ACC112 (cell line): ENCODE measurements around the gene SETD2.

Experiments
- H2AFZ ChIP-seq: fragments of 200-600 bp; sonication (generic); one replicate; pipeline ENCODE4 v1.6.0; 2017; ENCODE audit warnings: antibody characterized with exemption, low read length; ENCODE audit not compliant: unreplicated experiment
- H3K27ac ChIP-seq: fragments of 200-600 bp; sonication (generic); 2 replicates; pipeline ENCODE4 v1.5.1; 2014; ENCODE audit warnings: low read depth, mild to moderate bottlenecking, antibody characterized with exemption, low read length, moderate library complexity
- H3K27me3 ChIP-seq: fragments of 200-600 bp; sonication (generic); 2 replicates; pipeline ENCODE4 v1.6.1; 2014; ENCODE audit warnings: mild to moderate bottlenecking, antibody characterized with exemption, low read length, moderate library complexity, mixed read lengths; ENCODE audit not compliant: insufficient read depth
- H3K36me3 ChIP-seq: fragments of 200-600 bp; sonication (generic); 2 replicates; pipeline ENCODE4 v1.6.1; 2016; ENCODE audit warnings: mild to moderate bottlenecking, antibody characterized with exemption, low read length, moderate library complexity, mixed read lengths; ENCODE audit not compliant: insufficient read depth
- H3K4me1 ChIP-seq: fragments of 200-600 bp; sonication (generic); one replicate; pipeline ENCODE4 v1.6.1; 2016; ENCODE audit warnings: low read length, mixed read lengths; ENCODE audit not compliant: insufficient read depth, unreplicated experiment, control insufficient read depth
- H3K4me3 ChIP-seq: fragments of 200-600 bp; sonication (generic); 2 replicates; pipeline ENCODE4 v1.5.1; 2014; ENCODE audit warnings: mild to moderate bottlenecking, low read depth, low read length
- H3K79me2 ChIP-seq: fragments of 200-600 bp; sonication (generic); one replicate; pipeline ENCODE4 v1.6.0; 2016; ENCODE audit warnings: low read length; ENCODE audit not compliant: control insufficient read depth, unreplicated experiment, insufficient read depth

The SETD2 gene

DNA sequence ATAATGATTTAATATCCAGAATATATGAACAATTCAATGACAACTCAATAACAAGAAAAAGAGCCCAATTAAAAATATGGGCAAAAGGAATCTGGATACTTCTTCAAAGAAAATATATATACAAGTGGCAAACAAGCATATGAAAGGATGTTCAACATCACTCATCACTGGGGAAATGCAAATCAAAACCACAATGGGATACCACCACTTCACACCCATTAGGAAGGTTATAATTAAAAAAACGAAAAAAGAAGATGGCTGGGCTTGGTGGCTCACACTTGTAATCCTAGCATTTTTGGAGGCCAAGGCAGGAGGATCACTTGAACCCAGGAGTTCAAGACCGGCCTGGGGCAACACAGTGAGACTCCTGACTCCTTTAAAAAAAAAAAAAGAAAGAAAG lies 191.5 kb downstream of the SETD2 start:
- peaks cover 30% of the 10 kb centered on the region for H3K4me1 ChIP-seq
- no peak overlapping the region for H2AFZ ChIP-seq
- no peaks in the 10 kb centered on the region for H3K27me3 ChIP-seq
- no peak overlapping the region for H3K27ac ChIP-seq
- H3K36me3 ChIP-seq, result peaks cover 7% of the 10 kb centered on the region; the same call in 1 of the 2 replicates
- H3K79me2 ChIP-seq, result peaks cover 86% of the 10 kb centered on the region
- no peak overlapping the region for H3K4me3 ChIP-seq

DNA sequence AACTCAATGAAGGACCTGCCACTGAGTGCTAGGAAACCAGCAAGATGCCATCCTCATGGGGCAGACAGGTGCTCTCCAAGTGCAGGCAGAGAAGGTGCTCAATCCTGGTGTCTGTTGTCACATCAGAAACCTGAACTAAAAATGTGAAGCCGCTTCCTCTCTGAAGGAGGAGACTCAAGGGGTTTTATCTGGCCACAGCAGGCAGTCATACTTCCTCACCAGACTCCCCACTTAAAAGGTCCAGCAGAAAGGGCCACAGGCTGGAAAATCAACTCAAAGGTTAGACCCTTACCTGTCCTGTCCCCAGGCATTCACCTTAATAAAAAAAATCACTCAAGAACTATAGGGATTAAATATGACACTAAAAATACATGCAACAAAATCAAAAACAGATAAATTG lies 192.2 kb downstream of the SETD2 start:
- Histone ChIP-seq H3K79me2 (peaks cover 92% of the 10 kb centered on the region), H3K4me3 (no peak overlapping the region), H3K27me3 (no peaks in the 10 kb centered on the region), H2AFZ (no peak overlapping the region), H3K4me1 (peaks cover 25% of the 10 kb centered on the region), H3K27ac (no peak overlapping the region), H3K36me3 (peaks cover 7% of the 10 kb centered on the region; the same call in 1 of the 2 replicates)

DNA sequence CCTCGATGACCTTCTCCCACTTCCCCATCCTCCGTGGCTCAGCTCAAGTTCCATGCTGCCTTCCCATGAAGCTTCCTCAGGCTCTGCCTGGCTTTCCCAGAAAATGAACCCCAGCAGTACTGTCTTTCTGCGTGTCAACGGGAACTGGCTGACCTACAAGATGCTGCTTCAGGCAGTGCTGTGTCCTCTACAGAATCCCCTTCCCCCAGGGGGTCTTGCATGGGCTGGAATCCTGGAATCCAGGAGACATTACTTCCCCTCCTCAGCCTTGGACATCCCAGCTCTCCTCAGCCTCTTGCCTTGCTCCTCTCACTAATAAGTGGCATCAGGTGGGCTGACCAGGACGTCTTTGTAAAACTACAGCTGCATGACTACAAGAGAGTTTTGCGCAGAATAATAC lies 192.8 kb downstream of the SETD2 start:
- no peak overlapping the region; the same call in 1 of the 2 replicates for H3K27ac ChIP-seq
- H3K4me3 ChIP-seq, result no peak overlapping the region
- peaks cover 7% of the 10 kb centered on the region; the same call in 1 of the 2 replicates for H3K36me3 ChIP-seq
- peaks cover 97% of the 10 kb centered on the region for H3K79me2 ChIP-seq
- peaks cover 25% of the 10 kb centered on the region for H3K4me1 ChIP-seq
- H3K27me3 ChIP-seq, result no peaks in the 10 kb centered on the region
- H2AFZ ChIP-seq, result no peak overlapping the region

DNA sequence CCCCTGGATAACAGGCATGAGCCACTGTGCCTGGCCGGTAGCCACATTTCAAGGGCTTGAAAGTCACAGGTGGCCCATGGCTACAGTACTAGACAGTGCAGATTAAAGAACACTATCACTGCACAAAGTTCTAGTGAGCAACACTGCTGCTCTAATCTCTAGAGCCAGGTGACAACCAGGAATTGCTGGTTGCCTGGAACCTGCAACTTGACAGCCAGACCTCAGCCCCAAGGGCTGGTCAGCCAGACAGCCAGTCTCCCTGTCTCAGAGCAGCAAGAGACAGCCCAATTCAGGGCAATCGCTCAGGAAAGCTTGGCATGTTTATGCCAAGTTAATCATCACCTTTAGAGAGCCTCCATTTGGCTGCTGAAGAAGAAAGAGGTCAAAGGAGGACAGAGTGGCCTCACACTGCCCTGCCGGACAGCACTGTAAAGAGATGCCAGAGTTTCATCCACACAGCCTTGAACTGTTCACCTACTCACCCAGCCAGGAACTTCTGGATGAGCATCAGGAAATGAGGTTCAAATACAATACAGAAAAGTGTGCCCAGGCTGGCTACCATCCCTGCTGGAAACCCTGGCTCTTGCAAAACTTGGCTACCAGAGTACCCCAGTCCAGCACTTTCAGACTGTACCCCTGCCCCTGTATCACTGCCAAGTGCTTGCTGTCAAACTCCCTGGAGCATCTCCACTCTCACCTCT lies 193.4 kb downstream of the SETD2 start:
- H2AFZ ChIP-seq, result no peak overlapping the region
- H3K27me3 ChIP-seq, result no peaks in the 10 kb centered on the region
- peaks cover 25% of the 10 kb centered on the region for H3K4me1 ChIP-seq
- no peak overlapping the region for H3K4me3 ChIP-seq
- H3K79me2 ChIP-seq, result peaks cover 97% of the 10 kb centered on the region
- no peak overlapping the region; the same call in 1 of the 2 replicates for H3K27ac ChIP-seq
- peaks cover 11% of the 10 kb centered on the region; the same call in 1 of the 2 replicates for H3K36me3 ChIP-seq

DNA sequence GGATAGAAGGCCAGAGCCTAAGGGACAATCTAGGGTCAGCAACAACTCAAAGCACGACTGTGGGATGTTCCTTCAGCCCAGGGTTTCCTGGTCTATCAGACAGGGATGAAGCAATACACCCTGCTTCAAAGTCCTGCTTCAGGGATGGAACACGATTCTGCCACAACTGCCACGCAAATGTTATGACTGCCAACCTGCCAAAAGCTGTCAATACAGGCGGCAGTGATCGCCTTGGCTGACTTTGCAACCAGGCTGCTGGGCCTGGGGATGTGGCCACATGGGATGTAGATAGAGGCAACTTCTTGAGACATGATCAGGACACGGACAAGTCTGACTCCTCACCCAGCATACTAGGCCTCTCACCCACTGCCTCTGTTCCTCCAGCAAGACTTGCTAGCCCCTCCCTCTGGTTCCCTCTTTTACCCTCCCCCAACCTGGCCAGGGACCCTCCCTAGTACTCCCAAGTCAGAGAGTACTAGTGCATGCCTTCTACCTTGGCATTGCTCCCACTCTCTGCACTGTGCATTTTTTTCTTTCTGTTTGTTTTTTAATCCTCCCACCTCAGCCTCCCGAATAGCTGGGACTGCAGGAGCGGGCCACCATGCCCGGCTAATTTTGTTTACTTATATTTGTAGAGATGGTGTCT lies 195.0 kb downstream of the SETD2 start:
- Histone ChIP-seq H3K27me3 (no peaks in the 10 kb centered on the region), H3K79me2 (peaks cover 89% of the 10 kb centered on the region), H3K27ac (no peak overlapping the region), H3K36me3 (peaks cover 12% of the 10 kb centered on the region; the same call in 1 of the 2 replicates), H3K4me3 (no peak overlapping the region), H3K4me1 (peaks cover 19% of the 10 kb centered on the region), H2AFZ (no peak overlapping the region)

DNA sequence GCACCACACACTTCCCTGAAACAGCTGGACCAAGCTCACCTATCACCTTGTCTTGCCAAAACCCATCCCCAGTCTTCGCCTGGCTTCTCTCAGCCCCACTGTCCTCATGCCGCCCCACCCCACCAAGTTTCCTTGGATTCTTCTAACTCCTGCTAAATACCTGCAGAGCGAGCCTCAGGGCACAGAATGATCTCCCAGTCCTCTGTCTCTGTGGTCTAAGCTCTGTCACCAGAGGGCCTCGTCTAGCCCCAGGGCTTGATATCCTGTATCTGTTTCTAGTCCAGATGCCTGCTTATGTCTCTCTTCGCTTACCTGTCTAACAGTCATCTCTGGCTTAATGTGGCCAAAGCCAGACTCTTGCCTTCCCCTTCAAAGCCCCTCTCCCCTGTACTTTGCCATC lies 197.1 kb downstream of the SETD2 start:
- no peak overlapping the region for H2AFZ ChIP-seq
- H3K4me3 ChIP-seq, result no peak overlapping the region
- H3K27me3 ChIP-seq, result no peaks in the 10 kb centered on the region
- peaks cover 80% of the 10 kb centered on the region for H3K79me2 ChIP-seq
- H3K27ac ChIP-seq, result no peak overlapping the region
- H3K36me3 ChIP-seq, result peaks cover 16% of the 10 kb centered on the region; the same call in 1 of the 2 replicates
- peaks cover 17% of the 10 kb centered on the region for H3K4me1 ChIP-seq
